ENCODE measurements around the gene ADGRF3.

DNA sequence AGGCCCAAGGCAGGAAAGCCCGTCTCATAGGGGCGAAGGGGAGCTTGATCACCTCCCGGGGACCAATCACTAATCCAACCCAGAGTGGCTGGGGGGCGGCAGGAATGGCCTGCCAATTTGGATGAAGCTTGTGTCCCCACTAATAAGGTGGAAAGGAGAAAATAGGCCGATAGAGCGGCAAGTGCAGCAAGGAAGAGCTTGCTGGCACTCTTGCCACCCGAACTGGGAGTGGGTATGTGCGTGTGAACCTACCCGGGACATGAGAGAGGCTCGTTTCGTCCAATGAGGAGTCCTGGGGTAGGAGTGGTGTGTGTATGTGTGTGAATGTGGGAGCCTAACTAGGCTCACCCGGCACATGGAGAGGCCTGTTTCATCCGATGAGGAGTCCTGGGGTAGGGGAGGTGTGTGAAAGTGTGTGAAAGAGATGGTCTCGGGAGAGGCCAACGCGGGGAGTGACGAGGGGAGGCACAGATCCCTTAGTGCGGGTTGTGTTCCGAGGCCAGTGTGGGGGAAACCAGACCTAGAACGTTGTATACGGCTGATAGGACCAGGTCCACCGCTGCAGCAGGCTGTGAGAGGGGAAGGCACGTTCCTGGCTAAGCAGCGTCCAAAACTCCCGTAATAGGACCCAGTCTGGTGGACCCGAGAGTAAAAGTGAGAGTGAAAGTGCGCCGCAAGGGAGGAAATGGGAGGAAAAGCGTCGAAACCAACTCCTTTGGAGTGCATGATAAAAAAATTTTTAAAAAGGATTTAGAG, 47.8 kb downstream of the ADGRF3 start:
- TF ChIP-seq POLR2A (IDR thresholded peaks at IDR 0.05) = no peak
- TF ChIP-seq, protein P1, sequence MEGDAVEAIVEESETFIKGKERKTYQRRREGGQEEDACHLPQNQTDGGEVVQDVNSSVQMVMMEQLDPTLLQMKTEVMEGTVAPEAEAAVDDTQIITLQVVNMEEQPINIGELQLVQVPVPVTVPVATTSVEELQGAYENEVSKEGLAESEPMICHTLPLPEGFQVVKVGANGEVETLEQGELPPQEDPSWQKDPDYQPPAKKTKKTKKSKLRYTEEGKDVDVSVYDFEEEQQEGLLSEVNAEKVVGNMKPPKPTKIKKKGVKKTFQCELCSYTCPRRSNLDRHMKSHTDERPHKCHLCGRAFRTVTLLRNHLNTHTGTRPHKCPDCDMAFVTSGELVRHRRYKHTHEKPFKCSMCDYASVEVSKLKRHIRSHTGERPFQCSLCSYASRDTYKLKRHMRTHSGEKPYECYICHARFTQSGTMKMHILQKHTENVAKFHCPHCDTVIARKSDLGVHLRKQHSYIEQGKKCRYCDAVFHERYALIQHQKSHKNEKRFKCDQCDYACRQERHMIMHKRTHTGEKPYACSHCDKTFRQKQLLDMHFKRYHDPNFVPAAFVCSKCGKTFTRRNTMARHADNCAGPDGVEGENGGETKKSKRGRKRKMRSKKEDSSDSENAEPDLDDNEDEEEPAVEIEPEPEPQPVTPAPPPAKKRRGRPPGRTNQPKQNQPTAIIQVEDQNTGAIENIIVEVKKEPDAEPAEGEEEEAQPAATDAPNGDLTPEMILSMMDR (IDR thresholded peaks at IDR 0.05) = no peak
- no peak for TF ChIP-seq EP300 (IDR thresholded peaks at IDR 0.05)
